Hematopoietic multipotent progenitor cell treated with erythropoietin and hydrocortisone succinate and interleukin-3 and kit ligand, for 6 days (in vitro differentiated cells): ENCODE measurements around the gene NADSYN1.
"Not testable (repeated sequence)": the region's sequence is repeated elsewhere in the genome, so short reads cannot be mapped to it uniquely, and the experiment has no call there.

Source experiments
- DNase-seq: peaks from one replicate; pipeline ENCODE4 v3.0.0-alpha.2; 2015

NADSYN1 gene

GRCh38 chr11:71527576-71528210 is 74.7 kb downstream of the NADSYN1 start:
- no peak for DNase-seq

- no peak for DNase-seq
Observed at GRCh38 chr11:71530602-71531001, 77.6 kb downstream of the NADSYN1 start.

GRCh38 chr11:71532036-71532610 is 79.1 kb downstream of the NADSYN1 start:
- no peak for DNase-seq

- peak; percentile 82 for DNase-seq
Observed at GRCh38 chr11:71534711-71535608, 82.0 kb downstream of the NADSYN1 start.

GRCh38 chr11:71535825-71536224 is 82.8 kb downstream of the NADSYN1 start:
- no peak for DNase-seq

GRCh38 chr11:71537537-71537936 is 84.5 kb downstream of the NADSYN1 start:
- no peak for DNase-seq

GRCh38 chr11:71537977-71538665 is 85.1 kb downstream of the NADSYN1 start, which contains the start of gene KRTAP5-8:
TSS of gene KRTAP5-8 (plus strand) at chr11:71538025. CDS start at chr11:71538056, 31 bp downstream.
- not testable (repeated sequence) for DNase-seq

- DNase-seq: no peak
Observed at GRCh38 chr11:71538666-71538990, 85.6 kb downstream of the NADSYN1 start.

GRCh38 chr11:71539017-71539416 is 86.0 kb downstream of the NADSYN1 start:
- DNase-seq: no peak

- DNase-seq: not testable (repeated sequence)
Observed at GRCh38 chr11:71539971-71540370, 87.0 kb downstream of the NADSYN1 start.

GRCh38 chr11:71540521-71541304 is 87.7 kb downstream of the NADSYN1 start:
- not testable (repeated sequence) for DNase-seq

- DNase-seq: no peak
Observed at GRCh38 chr11:71542382-71542781, 89.4 kb downstream of the NADSYN1 start.

- no peak for DNase-seq
Observed at GRCh38 chr11:71542879-71543777, 90.1 kb downstream of the NADSYN1 start.

GRCh38 chr11:71543866-71544265 is 90.9 kb downstream of the NADSYN1 start:
- peak; percentile 61 for DNase-seq

- no peak for DNase-seq
Observed at GRCh38 chr11:71544525-71545214, 91.7 kb downstream of the NADSYN1 start.

- DNase-seq: no peak
Observed at GRCh38 chr11:71545405-71545966, 92.5 kb downstream of the NADSYN1 start.

GRCh38 chr11:71548120-71548519 is 95.1 kb downstream of the NADSYN1 start, which contains the start of gene KRTAP5-9:
TSS of gene KRTAP5-9 (plus strand) at chr11:71548420. CDS start at chr11:71548658, 238 bp downstream.
- no peak for DNase-seq

GRCh38 chr11:71548716-71549151 is 95.7 kb downstream of the NADSYN1 start:
- no peak for DNase-seq
